WTC11 (cell line): Measurements from ENCODE around the gene TBC1D4. TPM values are rescaled to one million over a fixed set of nuclear protein-coding genes. Genes with fewer than 3 reads are reported as not detected.

Experiments
- ATAC-seq: fragments of 200-7000 bp; cut with Tn5 transposase; 2 replicates; pipeline ENCODE4 v1.10.0; 2021; ENCODE audit warnings: mild to moderate bottlenecking, moderate library complexity
- CTCF ChIA-PET: fragments of 300-600 bp; sonication (Branson Sonifier 250); formaldehyde crosslinking; loops from one replicate; lab custom pipeline; 2021; ENCODE audit warnings: antibody characterized with exemption; lab: Charles Lee
- POLR2A ChIA-PET: fragments of 350-600 bp; sonication (Branson Sonifier 250); formaldehyde crosslinking; loops from one replicate; lab custom pipeline; 2021; ENCODE audit warnings: antibody characterized with exemption; lab: Charles Lee
- DNase-seq: peaks from one replicate; pipeline ENCODE4 v3.0.0; 2021; ENCODE audit warnings: low spot score
- H3K27ac Mint-ChIP-seq: 2 replicates; pipeline ENCODE4 v1.8.0; 2021; ENCODE audit warnings: mixed read lengths
- H3K27me3 Mint-ChIP-seq: 2 replicates; pipeline ENCODE4 v1.8.0; 2021; ENCODE audit warnings: low read depth, mild to moderate bottlenecking, moderate library complexity, mixed read lengths
- H3K36me3 Mint-ChIP-seq: 2 replicates; pipeline ENCODE4 v1.8.0; 2021; ENCODE audit warnings: mixed read lengths
- H3K4me1 Mint-ChIP-seq: 2 replicates; pipeline ENCODE4 v1.8.0; 2022; ENCODE audit warnings: mixed read lengths
- H3K4me3 Mint-ChIP-seq: 2 replicates; pipeline ENCODE4 v1.8.0; 2021; ENCODE audit warnings: mild to moderate bottlenecking, moderate library complexity, mixed read lengths
- H3K9me3 Mint-ChIP-seq: 2 replicates; pipeline ENCODE4 v1.8.0; 2021; ENCODE audit warnings: mixed read lengths
- ATF1 ChIP-seq: sonication (generic); formaldehyde crosslinking; IDR thresholded peaks from 2 replicates; pipeline ENCODE4 v1.8.1; 2023; ENCODE audit warnings: mild to moderate bottlenecking, moderate library complexity, missing genetic modification reagents
- EMX1 ChIP-seq: fragments of 250-450 bp; sonication (Bioruptor Pico); IDR thresholded peaks from 2 replicates; pipeline ENCODE4 v1.8.0; 2021; ENCODE audit warnings: mild to moderate bottlenecking
- ETV6 ChIP-seq: sonication (generic); formaldehyde crosslinking; IDR thresholded peaks from 2 replicates; pipeline ENCODE4 v1.8.1; 2022; ENCODE audit warnings: mild to moderate bottlenecking, missing genetic modification reagents
- FOXK1 ChIP-seq: sonication (generic); formaldehyde crosslinking; IDR thresholded peaks from 2 replicates; pipeline ENCODE4 v1.8.0; 2022; ENCODE audit warnings: mild to moderate bottlenecking, moderate library complexity, missing genetic modification reagents
- KAT7 ChIP-seq: sonication (generic); formaldehyde crosslinking; IDR thresholded peaks from 2 replicates; pipeline ENCODE4 v1.8.1; 2023; ENCODE audit warnings: missing genetic modification reagents, mild to moderate bottlenecking, borderline replicate concordance
- NFATC4 ChIP-seq: fragments of 250-450 bp; sonication (Bioruptor Pico); IDR thresholded peaks from 2 replicates; pipeline ENCODE4 v1.9.0; 2021; ENCODE audit warnings: mild to moderate bottlenecking
- NR1H2 ChIP-seq: sonication (generic); formaldehyde crosslinking; IDR thresholded peaks from 2 replicates; pipeline ENCODE4 v1.9.0; 2021; ENCODE audit warnings: mild to moderate bottlenecking, moderate library complexity, missing genetic modification reagents
- NR2C2 ChIP-seq: sonication (generic); formaldehyde crosslinking; IDR thresholded peaks from 2 replicates; pipeline ENCODE4 v1.8.0; 2022; ENCODE audit warnings: mild to moderate bottlenecking, missing genetic modification reagents
- SMAD4 ChIP-seq: sonication (generic); formaldehyde crosslinking; IDR thresholded peaks from 2 replicates; pipeline ENCODE4 v1.8.0; 2022; ENCODE audit warnings: mild to moderate bottlenecking, missing genetic modification reagents
- TCF7 ChIP-seq: sonication (generic); formaldehyde crosslinking; IDR thresholded peaks from 2 replicates; pipeline ENCODE4 v1.8.0; 2022; ENCODE audit warnings: mild to moderate bottlenecking, low read depth, missing genetic modification reagents, moderate library complexity
- ZBTB21 ChIP-seq: sonication (generic); formaldehyde crosslinking; IDR thresholded peaks from 2 replicates; pipeline ENCODE4 v1.8.1; 2023; ENCODE audit warnings: mild to moderate bottlenecking, missing genetic modification reagents, borderline replicate concordance
- ZNF317 ChIP-seq: sonication (generic); formaldehyde crosslinking; IDR thresholded peaks from 2 replicates; pipeline ENCODE4 v1.8.1; 2023; ENCODE audit warnings: low read depth, mild to moderate bottlenecking, moderate library complexity, missing genetic modification reagents, borderline replicate concordance
- ZNF671 ChIP-seq: fragments of 250-450 bp; sonication (Bioruptor Pico); IDR thresholded peaks from 2 replicates; pipeline ENCODE4 v1.8.0; 2021; ENCODE audit warnings: mild to moderate bottlenecking
- total RNA-seq: library from RNA; stranded (reverse); gene quantifications from 3 replicates; pipeline ENCODE4 v1.2.3, GENCODE V29; 2021
- TF ChIP-seq, protein P1 (sequence below): fragments of 250-450 bp; sonication (Bioruptor Pico); IDR thresholded peaks from 2 replicates; pipeline ENCODE4 v1.9.0; 2021; ENCODE audit warnings: moderate library complexity, mild to moderate bottlenecking, inconsistent platforms, borderline replicate concordance
- TF ChIP-seq, protein P2 (sequence below): sonication (generic); formaldehyde crosslinking; IDR thresholded peaks from 2 replicates; pipeline ENCODE4 v1.8.1; 2022; ENCODE audit warnings: low read depth, mild to moderate bottlenecking, moderate library complexity, missing genetic modification reagents, borderline replicate concordance
- TF ChIP-seq, protein P3 (sequence below): fragments of 250-450 bp; sonication (Bioruptor Pico); IDR thresholded peaks from 2 replicates; pipeline ENCODE4 v1.9.0; 2021; ENCODE audit warnings: mild to moderate bottlenecking
- TF ChIP-seq, protein P4 (sequence below): sonication (generic); formaldehyde crosslinking; IDR thresholded peaks from 2 replicates; pipeline ENCODE4 v1.8.1; 2023; ENCODE audit warnings: mild to moderate bottlenecking, moderate library complexity, missing genetic modification reagents

TBC1D4 gene
- total RNA-seq, 1 experiment from 2014 or later, result 37.1 TPM

DNA sequence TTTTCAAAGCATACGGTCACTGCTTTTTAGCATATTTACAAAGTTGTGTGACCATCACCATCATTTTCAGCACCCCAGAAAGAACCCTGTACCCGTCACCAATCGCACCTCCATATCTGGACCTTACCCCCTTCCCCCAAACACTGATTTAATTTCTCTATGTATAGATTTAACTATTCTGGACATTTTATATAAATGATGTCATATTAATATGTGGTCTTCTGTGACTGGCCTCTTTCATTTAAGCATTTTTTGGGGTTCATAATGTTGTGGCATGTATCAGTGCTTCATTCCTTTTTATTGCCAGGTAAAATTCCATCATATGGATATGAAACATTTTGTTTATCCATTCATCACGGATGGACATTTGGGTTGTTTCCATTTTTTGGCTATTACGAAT is 74.0 kb downstream of the TBC1D4 start (continued):
- TF ChIP-seq, protein P1, sequence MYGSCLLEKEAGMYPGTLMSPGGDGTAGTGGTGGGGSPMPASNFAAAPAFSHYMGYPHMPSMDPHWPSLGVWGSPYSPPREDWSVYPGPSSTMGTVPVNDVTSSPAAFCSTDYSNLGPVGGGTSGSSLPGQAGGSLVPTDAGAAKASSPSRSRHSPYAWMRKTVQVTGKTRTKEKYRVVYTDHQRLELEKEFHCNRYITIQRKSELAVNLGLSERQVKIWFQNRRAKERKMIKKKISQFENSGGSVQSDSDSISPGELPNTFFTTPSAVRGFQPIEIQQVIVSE, result no peak
- TF ChIP-seq ETV6 (CRISPR knock-in tag) (no peak), NR2C2 (CRISPR knock-in tag) (no peak), SMAD4 (CRISPR knock-in tag) (no peak), EMX1 (CRISPR knock-in tag) (no peak)
- TF ChIP-seq, protein P2, sequence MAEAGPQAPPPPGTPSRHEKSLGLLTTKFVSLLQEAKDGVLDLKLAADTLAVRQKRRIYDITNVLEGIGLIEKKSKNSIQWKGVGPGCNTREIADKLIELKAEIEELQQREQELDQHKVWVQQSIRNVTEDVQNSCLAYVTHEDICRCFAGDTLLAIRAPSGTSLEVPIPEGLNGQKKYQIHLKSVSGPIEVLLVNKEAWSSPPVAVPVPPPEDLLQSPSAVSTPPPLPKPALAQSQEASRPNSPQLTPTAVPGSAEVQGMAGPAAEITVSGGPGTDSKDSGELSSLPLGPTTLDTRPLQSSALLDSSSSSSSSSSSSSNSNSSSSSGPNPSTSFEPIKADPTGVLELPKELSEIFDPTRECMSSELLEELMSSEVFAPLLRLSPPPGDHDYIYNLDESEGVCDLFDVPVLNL (CRISPR knock-in tag), result no peak

DNA sequence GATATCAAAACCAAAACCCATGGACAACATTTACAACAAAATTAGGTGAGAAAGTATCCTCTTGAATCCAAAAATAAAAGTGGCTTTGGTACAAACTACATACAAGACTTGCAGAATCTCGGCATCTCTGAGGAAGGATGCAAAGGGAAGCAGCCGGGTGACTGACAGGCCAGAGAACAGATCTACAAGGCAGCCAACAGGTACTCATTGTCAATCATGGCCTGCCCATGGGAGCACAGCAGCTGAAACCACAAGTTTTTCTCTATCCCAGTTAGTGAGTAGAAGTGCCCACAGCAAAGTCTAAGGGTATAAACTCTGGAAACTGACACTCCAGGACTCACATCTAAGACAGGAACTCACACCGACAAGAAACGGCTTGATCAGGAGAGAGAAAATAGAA is 74.5 kb downstream of the TBC1D4 start:
- H3K4me1 Mint-ChIP-seq, result peaks cover 21% of the 10 kb centered on the region
- H3K36me3 Mint-ChIP-seq, result no peaks in the 10 kb centered on the region
- DNase-seq, result no peak
- peak overlapping the region; percentile 2; the same call in 1 of the 2 replicates for H3K27ac Mint-ChIP-seq
- POLR2A ChIA-PET, result no interaction called here
- H3K4me3 Mint-ChIP-seq, result no peak overlapping the region
- TF ChIP-seq FOXK1 (CRISPR knock-in tag) (no peak), NR1H2 (no peak), TCF7 (CRISPR knock-in tag) (no peak), KAT7 (CRISPR knock-in tag) (no peak), ZNF317 (CRISPR knock-in tag) (no peak)
- TF ChIP-seq, protein P3, sequence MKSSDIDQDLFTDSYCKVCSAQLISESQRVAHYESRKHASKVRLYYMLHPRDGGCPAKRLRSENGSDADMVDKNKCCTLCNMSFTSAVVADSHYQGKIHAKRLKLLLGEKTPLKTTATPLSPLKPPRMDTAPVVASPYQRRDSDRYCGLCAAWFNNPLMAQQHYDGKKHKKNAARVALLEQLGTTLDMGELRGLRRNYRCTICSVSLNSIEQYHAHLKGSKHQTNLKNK (CRISPR knock-in tag), result no peak
- TF ChIP-seq, protein P4, sequence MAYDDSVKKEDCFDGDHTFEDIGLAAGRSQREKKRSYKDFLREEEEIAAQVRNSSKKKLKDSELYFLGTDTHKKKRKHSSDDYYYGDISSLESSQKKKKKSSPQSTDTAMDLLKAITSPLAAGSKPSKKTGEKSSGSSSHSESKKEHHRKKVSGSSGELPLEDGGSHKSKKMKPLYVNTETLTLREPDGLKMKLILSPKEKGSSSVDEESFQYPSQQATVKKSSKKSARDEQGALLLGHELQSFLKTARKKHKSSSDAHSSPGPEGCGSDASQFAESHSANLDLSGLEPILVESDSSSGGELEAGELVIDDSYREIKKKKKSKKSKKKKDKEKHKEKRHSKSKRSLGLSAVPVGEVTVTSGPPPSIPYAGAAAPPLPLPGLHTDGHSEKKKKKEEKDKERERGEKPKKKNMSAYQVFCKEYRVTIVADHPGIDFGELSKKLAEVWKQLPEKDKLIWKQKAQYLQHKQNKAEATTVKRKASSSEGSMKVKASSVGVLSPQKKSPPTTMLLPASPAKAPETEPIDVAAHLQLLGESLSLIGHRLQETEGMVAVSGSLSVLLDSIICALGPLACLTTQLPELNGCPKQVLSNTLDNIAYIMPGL (CRISPR knock-in tag), result no peak
- no peaks in the 10 kb centered on the region for H3K27me3 Mint-ChIP-seq
- no peak for ATAC-seq
- no peaks in the 10 kb centered on the region for H3K9me3 Mint-ChIP-seq
- CTCF ChIA-PET, result interaction anchor here (1.6 kb wide), 1 partner anchor 75 kb away, joined by 5 read pairs; the partner anchor contains the start of gene TBC1D4

DNA sequence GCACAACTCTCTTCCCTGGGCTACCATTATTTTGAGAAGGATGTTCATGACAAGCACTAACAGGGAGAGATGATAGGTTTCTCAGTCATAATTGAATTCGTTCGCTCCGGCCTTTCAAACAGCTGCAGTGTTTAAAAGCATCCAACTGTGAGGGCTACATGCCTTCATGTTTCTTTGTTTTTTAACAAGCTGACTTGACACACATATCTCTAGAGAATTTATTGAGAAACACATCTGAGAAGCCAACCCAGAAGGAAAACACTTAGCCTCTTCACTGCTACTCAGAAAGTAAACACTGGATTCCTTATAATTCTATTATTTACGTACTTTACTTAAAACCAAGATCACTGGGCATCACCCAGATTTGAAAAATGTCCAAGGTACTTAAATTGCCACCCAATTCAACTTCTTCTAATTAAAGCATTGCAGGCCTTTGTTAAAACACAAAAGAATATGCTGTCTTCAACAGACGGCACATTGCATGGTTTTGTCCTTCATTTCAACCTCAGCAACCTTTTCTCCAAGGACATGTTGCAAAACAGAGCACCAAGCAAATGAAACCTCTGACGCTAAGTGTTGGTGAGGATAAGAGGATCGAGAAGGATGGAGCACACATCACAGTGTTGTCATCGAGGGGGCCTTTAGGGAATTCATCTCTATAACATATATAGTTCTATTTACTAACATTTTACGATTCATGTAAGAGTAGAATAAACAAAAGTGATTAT is 75.8 kb downstream of the TBC1D4 start:
- POLR2A ChIA-PET, result interaction anchor here (0.7 kb wide), 1 partner anchor 12 kb away, joined by 3 read pairs; no protein-coding TSS in a partner anchor
- Mint-ChIP-seq H3K9me3 (no peaks in the 10 kb centered on the region), H3K36me3 (no peaks in the 10 kb centered on the region), H3K27ac (0 out of 2 replicates have a peak overlapping the region, but pooled peaks have one; percentile 24), H3K27me3 (no peaks in the 10 kb centered on the region), H3K4me3 (no peak overlapping the region), H3K4me1 (peaks cover 21% of the 10 kb centered on the region)
- no peak for TF ChIP-seq ATF1 (CRISPR knock-in tag)
- TF ChIP-seq ZNF671 (CRISPR knock-in tag), result no peak
- ATAC-seq, result no peak
- DNase-seq, result no peak
- CTCF ChIA-PET, result interaction anchor here (1.3 to 1.6 kb wide), 2 partner anchors 26 to 76 kb away, joined by 3 to 5 read pairs; partner anchors contain the start of gene TBC1D4

DNA sequence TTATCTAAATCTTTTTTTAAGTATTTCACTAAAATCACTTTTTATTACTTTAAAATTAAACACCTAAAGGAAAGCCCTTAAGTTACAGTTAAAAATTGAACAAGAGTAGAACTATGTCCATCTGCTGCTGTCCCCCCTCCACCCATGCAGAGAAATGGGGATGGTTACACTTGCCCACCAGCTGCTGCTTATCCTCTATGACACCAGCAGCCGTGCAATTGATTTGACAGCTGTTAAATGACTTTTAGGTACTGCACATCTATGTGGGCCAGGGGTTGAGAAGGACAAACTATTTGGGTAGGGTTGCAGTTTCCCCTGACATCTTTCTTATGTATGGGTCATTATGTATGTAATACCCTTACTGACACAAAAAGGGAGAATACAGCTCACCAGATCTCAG is 77.2 kb downstream of the TBC1D4 start:
- H3K27ac Mint-ChIP-seq, result no peak overlapping the region
- POLR2A ChIA-PET, result interaction anchor here (0.7 kb wide), 1 partner anchor 1728 kb away, joined by 4 read pairs; no protein-coding TSS in a partner anchor
- H3K36me3 Mint-ChIP-seq, result peaks cover 3% of the 10 kb centered on the region; the same call in 1 of the 2 replicates
- H3K4me1 Mint-ChIP-seq, result peaks cover 22% of the 10 kb centered on the region
- TF ChIP-seq NFATC4 (CRISPR knock-in tag) (no peak), ZBTB21 (CRISPR knock-in tag) (no peak)
- CTCF ChIA-PET, result interaction anchor here (0.8 to 1.5 kb wide), 2 partner anchors 47 to 77 kb away, joined by 4 to 5 read pairs; partner anchors contain the start of gene TBC1D4
- DNase-seq, result no peak
- peaks cover 6% of the 10 kb centered on the region for H3K9me3 Mint-ChIP-seq
- no peaks in the 10 kb centered on the region for H3K27me3 Mint-ChIP-seq
- no peak for ATAC-seq
- H3K4me3 Mint-ChIP-seq, result no peak overlapping the region
